ENCODE data around the gene RAB8B.

The RAB8B gene

GRCh38 chr15:63226155-63226883 lies 36.9 kb downstream of the RAB8B start:
- no peak overlapping the region for H3K27ac ChIP-seq (ENCODE audit: low read depth, low read length)
- H3K27me3 ChIP-seq (ENCODE audit: insufficient read depth, low read length), result no peaks in the 10 kb centered on the region
- no peaks in the 10 kb centered on the region for H3K36me3 ChIP-seq (ENCODE audit: insufficient read depth, low read length)
- peaks cover 26% of the 10 kb centered on the region for H3K79me2 ChIP-seq (ENCODE audit: control insufficient read depth, insufficient read depth, low read length, unreplicated experiment)
- no peak overlapping the region for H2AFZ ChIP-seq (ENCODE audit: low read length, unreplicated experiment)
- peaks cover 26% of the 10 kb centered on the region for H3K4me1 ChIP-seq (ENCODE audit: control insufficient read depth, insufficient read depth, low read length, unreplicated experiment)
- H3K4me3 ChIP-seq (ENCODE audit: low read depth, low read length), result peak overlapping the region; percentile 34; the same call in 1 of the 2 replicates

GRCh38 chr15:63226966-63227401 lies 37.6 kb downstream of the RAB8B start:
- Histone ChIP-seq H2AFZ (ENCODE audit: low read length, unreplicated experiment) (no peak overlapping the region), H3K27me3 (ENCODE audit: insufficient read depth, low read length) (no peaks in the 10 kb centered on the region), H3K79me2 (ENCODE audit: control insufficient read depth, insufficient read depth, low read length, unreplicated experiment) (peaks cover 25% of the 10 kb centered on the region), H3K4me1 (ENCODE audit: control insufficient read depth, insufficient read depth, low read length, unreplicated experiment) (peaks cover 26% of the 10 kb centered on the region), H3K4me3 (ENCODE audit: low read depth, low read length) (peak overlapping the region; percentile 34; the same call in 1 of the 2 replicates), H3K36me3 (ENCODE audit: insufficient read depth, low read length) (no peaks in the 10 kb centered on the region), H3K27ac (ENCODE audit: low read depth, low read length) (no peak overlapping the region)

DNA sequence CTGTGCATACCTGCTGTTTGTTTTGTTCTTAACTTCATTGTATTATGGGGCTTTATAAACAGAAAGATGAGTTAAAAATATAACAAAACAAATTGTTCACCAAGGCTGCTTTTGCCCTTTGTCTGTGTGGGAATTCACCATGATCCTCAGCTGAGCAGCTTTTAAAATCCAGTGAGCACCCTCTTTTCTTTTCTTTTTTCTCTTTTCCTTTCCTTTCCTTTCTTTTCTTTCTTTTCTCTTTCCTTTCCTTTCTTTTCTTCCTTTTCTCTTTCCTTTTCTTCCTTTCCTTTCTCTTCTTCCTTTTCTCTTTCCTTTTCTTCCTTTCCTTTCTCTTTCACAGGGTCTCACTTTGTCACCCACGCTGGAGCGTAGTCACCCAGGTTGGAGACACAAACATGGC lies 38.3 kb downstream of the RAB8B start:
- H2AFZ ChIP-seq (ENCODE audit: low read length, unreplicated experiment), result no peak overlapping the region
- H3K36me3 ChIP-seq (ENCODE audit: insufficient read depth, low read length), result no peaks in the 10 kb centered on the region
- H3K4me1 ChIP-seq (ENCODE audit: control insufficient read depth, insufficient read depth, low read length, unreplicated experiment), result peaks cover 30% of the 10 kb centered on the region
- no peak overlapping the region for H3K4me3 ChIP-seq (ENCODE audit: low read depth, low read length)
- no peak overlapping the region for H3K27ac ChIP-seq (ENCODE audit: low read depth, low read length)
- peaks cover 26% of the 10 kb centered on the region for H3K79me2 ChIP-seq (ENCODE audit: control insufficient read depth, insufficient read depth, low read length, unreplicated experiment)
- H3K27me3 ChIP-seq (ENCODE audit: insufficient read depth, low read length), result no peaks in the 10 kb centered on the region

- Histone ChIP-seq H3K36me3 (ENCODE audit: insufficient read depth, low read length) (no peaks in the 10 kb centered on the region), H3K27me3 (ENCODE audit: insufficient read depth, low read length) (no peaks in the 10 kb centered on the region), H2AFZ (ENCODE audit: low read length, unreplicated experiment) (no peak overlapping the region), H3K4me1 (ENCODE audit: control insufficient read depth, insufficient read depth, low read length, unreplicated experiment) (peaks cover 61% of the 10 kb centered on the region), H3K4me3 (ENCODE audit: low read depth, low read length) (no peak overlapping the region), H3K79me2 (ENCODE audit: control insufficient read depth, insufficient read depth, low read length, unreplicated experiment) (peaks cover 35% of the 10 kb centered on the region), H3K27ac (ENCODE audit: low read depth, low read length) (peak overlapping the region; percentile 22; the same call in 1 of the 2 replicates)
Observed at GRCh38 chr15:63231206-63231605, 41.8 kb downstream of the RAB8B start.

GRCh38 chr15:63231706-63232105 lies 42.3 kb downstream of the RAB8B start:
- Histone ChIP-seq H3K4me1 (ENCODE audit: control insufficient read depth, insufficient read depth, low read length, unreplicated experiment) (peaks cover 61% of the 10 kb centered on the region), H3K36me3 (ENCODE audit: insufficient read depth, low read length) (no peaks in the 10 kb centered on the region), H3K79me2 (ENCODE audit: control insufficient read depth, insufficient read depth, low read length, unreplicated experiment) (peaks cover 35% of the 10 kb centered on the region), H2AFZ (ENCODE audit: low read length, unreplicated experiment) (no peak overlapping the region), H3K27me3 (ENCODE audit: insufficient read depth, low read length) (no peaks in the 10 kb centered on the region), H3K4me3 (ENCODE audit: low read depth, low read length) (no peak overlapping the region), H3K27ac (ENCODE audit: low read depth, low read length) (peak overlapping the region; percentile 22)

GRCh38 chr15:63232405-63232804 lies 43.0 kb downstream of the RAB8B start:
- H3K27ac ChIP-seq (ENCODE audit: low read depth, low read length), result peak overlapping the region; percentile 55
- no peak overlapping the region for H3K4me3 ChIP-seq (ENCODE audit: low read depth, low read length)
- H3K4me1 ChIP-seq (ENCODE audit: control insufficient read depth, insufficient read depth, low read length, unreplicated experiment), result peaks cover 61% of the 10 kb centered on the region
- H3K79me2 ChIP-seq (ENCODE audit: control insufficient read depth, insufficient read depth, low read length, unreplicated experiment), result peaks cover 42% of the 10 kb centered on the region
- no peak overlapping the region for H2AFZ ChIP-seq (ENCODE audit: low read length, unreplicated experiment)
- no peaks in the 10 kb centered on the region for H3K27me3 ChIP-seq (ENCODE audit: insufficient read depth, low read length)
- H3K36me3 ChIP-seq (ENCODE audit: insufficient read depth, low read length), result no peaks in the 10 kb centered on the region

GRCh38 chr15:63232943-63233342 lies 43.5 kb downstream of the RAB8B start:
- Histone ChIP-seq H3K79me2 (ENCODE audit: control insufficient read depth, insufficient read depth, low read length, unreplicated experiment) (peaks cover 47% of the 10 kb centered on the region), H3K27ac (ENCODE audit: low read depth, low read length) (peak overlapping the region; percentile 94), H2AFZ (ENCODE audit: low read length, unreplicated experiment) (no peak overlapping the region), H3K4me3 (ENCODE audit: low read depth, low read length) (no peak overlapping the region), H3K36me3 (ENCODE audit: insufficient read depth, low read length) (no peaks in the 10 kb centered on the region), H3K27me3 (ENCODE audit: insufficient read depth, low read length) (no peaks in the 10 kb centered on the region), H3K4me1 (ENCODE audit: control insufficient read depth, insufficient read depth, low read length, unreplicated experiment) (peaks cover 65% of the 10 kb centered on the region)

DNA sequence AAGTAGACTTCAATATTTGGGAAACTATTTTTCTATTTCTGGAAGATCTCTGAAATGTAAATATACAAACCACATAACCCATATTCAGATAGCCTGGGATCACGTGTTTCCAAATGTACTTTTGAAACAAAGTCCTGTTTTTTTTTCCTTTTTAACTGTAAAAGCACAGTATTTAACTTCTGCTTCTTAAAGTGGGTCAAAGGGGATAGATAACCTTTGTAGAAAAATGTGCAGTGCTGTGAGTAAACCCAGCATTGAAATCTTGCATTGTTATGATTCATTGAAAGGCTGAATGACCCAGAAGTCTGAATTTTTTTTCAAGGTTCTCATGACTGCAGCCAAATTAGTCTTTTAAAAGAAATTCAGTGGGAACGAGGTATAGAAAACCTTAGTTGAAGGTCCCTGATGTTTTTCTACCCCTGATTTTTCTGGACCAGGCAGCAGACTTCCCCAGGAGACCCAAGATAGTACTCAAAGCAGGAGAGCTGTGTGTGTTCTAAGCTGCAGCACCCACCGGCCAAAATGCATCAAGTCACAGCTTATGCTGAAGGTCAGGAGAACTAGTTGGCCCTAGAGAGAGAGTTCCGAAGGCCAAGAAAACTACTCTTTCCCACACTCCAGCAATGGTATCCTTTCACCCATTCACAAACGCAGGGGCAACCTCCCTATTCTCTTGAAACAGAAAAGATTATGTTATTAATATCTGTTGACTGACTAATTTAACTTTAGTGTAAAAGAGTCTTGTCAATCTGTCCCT lies 44.4 kb downstream of the RAB8B start:
- Histone ChIP-seq H3K36me3 (ENCODE audit: insufficient read depth, low read length) (no peaks in the 10 kb centered on the region), H3K27ac (ENCODE audit: low read depth, low read length) (peak overlapping the region; percentile 94), H3K79me2 (ENCODE audit: control insufficient read depth, insufficient read depth, low read length, unreplicated experiment) (peaks cover 51% of the 10 kb centered on the region), H3K27me3 (ENCODE audit: insufficient read depth, low read length) (no peaks in the 10 kb centered on the region), H3K4me1 (ENCODE audit: control insufficient read depth, insufficient read depth, low read length, unreplicated experiment) (peaks cover 74% of the 10 kb centered on the region), H2AFZ (ENCODE audit: low read length, unreplicated experiment) (no peak overlapping the region), H3K4me3 (ENCODE audit: low read depth, low read length) (peak overlapping the region; percentile 28; the same call in 1 of the 2 replicates)

- Histone ChIP-seq H3K36me3 (ENCODE audit: insufficient read depth, low read length) (no peaks in the 10 kb centered on the region), H3K27me3 (ENCODE audit: insufficient read depth, low read length) (no peaks in the 10 kb centered on the region), H3K27ac (ENCODE audit: low read depth, low read length) (peak overlapping the region; percentile 94), H2AFZ (ENCODE audit: low read length, unreplicated experiment) (no peak overlapping the region), H3K4me3 (ENCODE audit: low read depth, low read length) (peak overlapping the region; percentile 28; the same call in 1 of the 2 replicates), H3K4me1 (ENCODE audit: control insufficient read depth, insufficient read depth, low read length, unreplicated experiment) (peaks cover 75% of the 10 kb centered on the region), H3K79me2 (ENCODE audit: control insufficient read depth, insufficient read depth, low read length, unreplicated experiment) (peaks cover 45% of the 10 kb centered on the region)
Observed at GRCh38 chr15:63234451-63234870, 45.1 kb downstream of the RAB8B start.

- Histone ChIP-seq H3K79me2 (ENCODE audit: control insufficient read depth, insufficient read depth, low read length, unreplicated experiment) (peaks cover 58% of the 10 kb centered on the region), H3K4me3 (ENCODE audit: low read depth, low read length) (peak overlapping the region; percentile 4; the same call in 1 of the 2 replicates), H2AFZ (ENCODE audit: low read length, unreplicated experiment) (no peak overlapping the region), H3K4me1 (ENCODE audit: control insufficient read depth, insufficient read depth, low read length, unreplicated experiment) (peaks cover 85% of the 10 kb centered on the region), H3K36me3 (ENCODE audit: insufficient read depth, low read length) (no peaks in the 10 kb centered on the region), H3K27me3 (ENCODE audit: insufficient read depth, low read length) (no peaks in the 10 kb centered on the region), H3K27ac (ENCODE audit: low read depth, low read length) (peak overlapping the region; percentile 92)
Observed at GRCh38 chr15:63236272-63236671, 46.9 kb downstream of the RAB8B start.
